Measurements from ENCODE around the gene CCDC43.
A peak's percentile ranks its signal among the peaks of the same experiment; 100 is the strongest.

The CCDC43 gene

GRCh38 chr17:44652727-44653126 is 36.8 kb downstream of the CCDC43 start:
- no peak for TF ChIP-seq CTCF (conservative IDR thresholded peaks at IDR 0.05; ENCODE audit: low read depth, low read length)
- no peak overlapping the region for H3K4me3 ChIP-seq (ENCODE audit: low read depth, low read length)
- no peak for DNase-seq (ENCODE audit: low read depth)

GRCh38 chr17:44651228-44651627 is 38.3 kb downstream of the CCDC43 start:
- DNase-seq (ENCODE audit: low read depth): peak; percentile 17
- no peak for TF ChIP-seq CTCF (conservative IDR thresholded peaks at IDR 0.05; ENCODE audit: low read depth, low read length)
- no peak overlapping the region for H3K4me3 ChIP-seq (ENCODE audit: low read depth, low read length)

GRCh38 chr17:44648963-44649362 is 40.6 kb downstream of the CCDC43 start:
- TF ChIP-seq CTCF (conservative IDR thresholded peaks at IDR 0.05; ENCODE audit: low read depth, low read length): no peak
- DNase-seq (ENCODE audit: low read depth): no peak
- H3K4me3 ChIP-seq (ENCODE audit: low read depth, low read length): no peak overlapping the region

- no peak overlapping the region for H3K4me3 ChIP-seq (ENCODE audit: low read depth, low read length)
- no peak for DNase-seq (ENCODE audit: low read depth)
- no peak for TF ChIP-seq CTCF (conservative IDR thresholded peaks at IDR 0.05; ENCODE audit: low read depth, low read length)
These were observed 41.8 kb downstream of the CCDC43 start for GRCh38 chr17:44647736-44648135.

- no peak overlapping the region for H3K4me3 ChIP-seq (ENCODE audit: low read depth, low read length)
- no peak for TF ChIP-seq CTCF (conservative IDR thresholded peaks at IDR 0.05; ENCODE audit: low read depth, low read length)
- no peak for DNase-seq (ENCODE audit: low read depth)
These were observed 43.3 kb downstream of the CCDC43 start for GRCh38 chr17:44646280-44646679.

GRCh38 chr17:44645341-44645740 is 44.2 kb downstream of the CCDC43 start:
- no peak for TF ChIP-seq CTCF (conservative IDR thresholded peaks at IDR 0.05; ENCODE audit: low read depth, low read length)
- DNase-seq (ENCODE audit: low read depth): no peak

GRCh38 chr17:44642834-44643233 is 46.7 kb downstream of the CCDC43 start:
- DNase-seq (ENCODE audit: low read depth): no peak
- no peak for TF ChIP-seq CTCF (conservative IDR thresholded peaks at IDR 0.05; ENCODE audit: low read depth, low read length)
- no peak overlapping the region for H3K4me3 ChIP-seq (ENCODE audit: low read depth, low read length)

More at GRCh38 chr17:44645341-44645740, 44.2 kb downstream of the CCDC43 start:
- H3K4me3 ChIP-seq (ENCODE audit: low read depth, low read length): no peak overlapping the region
